Measurements from ENCODE around the gene DRD5. TPM values are rescaled to one million over a fixed set of nuclear protein-coding genes. Genes with fewer than 3 reads are reported as not detected.
"Not testable (repeated sequence)": the region's sequence is repeated elsewhere in the genome, so short reads cannot be mapped to it uniquely, and the experiment has no call there.

Gene DRD5
- total and polyA plus RNA-seq, 9 of the 15 experiments (the other 6 are each of a cell fraction or from before 2014, with no cell fraction given), result not detected

DNA sequence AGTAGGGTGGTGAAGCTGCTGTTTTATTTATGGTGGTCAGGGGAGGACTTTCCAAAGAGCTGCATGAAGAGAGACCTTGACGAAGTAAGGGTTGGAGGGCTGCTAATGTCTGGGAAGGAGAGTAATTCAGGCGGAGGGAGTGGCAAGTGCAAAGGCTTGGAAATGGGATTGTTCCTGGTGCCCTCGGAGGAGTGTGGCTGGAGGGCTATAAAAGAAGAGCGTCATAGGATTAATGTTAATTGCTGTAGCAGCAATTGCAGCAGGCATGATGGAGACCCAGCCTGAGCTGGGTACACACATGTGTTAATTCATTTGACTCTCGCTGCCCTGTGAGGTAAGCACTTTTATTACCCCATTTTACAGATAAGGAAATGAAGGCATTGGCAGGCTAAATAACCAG is 4.5 kb downstream of the DRD5 start:
- H3K36me3 ChIP-seq (ENCODE audit: control insufficient read depth, insufficient read depth, low read length); H3K79me2 ChIP-seq (ENCODE audit: control insufficient read depth, insufficient read depth, low read length); H3K4me2 ChIP-seq (ENCODE audit: insufficient read depth, low read length); intact Hi-C loops (cut with micrococcal nuclease); ATAC-seq; in situ Hi-C loops (cut with MboI); FAIRE-seq; BruUV-seq (replicated peaks); H3K27ac ChIP-seq (ENCODE audit: extremely low read depth, low read depth, low read length); H3K9me3 ChIP-seq (replicated peaks; ENCODE audit: control insufficient read depth, insufficient read depth, low read depth, low read length); H3K9ac ChIP-seq (ENCODE audit: insufficient read depth in 1 of 2, low read depth in 2 of 2, low read length in 2 of 2); CTCF ChIA-PET (ENCODE audit: low intra/inter-chr PET ratio); DNase-seq (ENCODE audit: extremely low read depth in 1 of 4, low spot score in 3 of 4); H2AFZ ChIP-seq (ENCODE audit: low read depth, low read length); POLR2A ChIA-PET; H3K4me1 ChIP-seq (replicated peaks in 1 of 2; ENCODE audit: control insufficient read depth in 2 of 2, insufficient read depth in 2 of 2, low read length in 2 of 2); H4K20me1 ChIP-seq (replicated peaks; ENCODE audit: control insufficient read depth, insufficient read depth, low read length); H3K4me3 ChIP-seq; H3K9me1 ChIP-seq (ENCODE audit: control insufficient read depth, insufficient read depth, low read length): not testable (repeated sequence)
- 0% methylated on average over 5 of the region's 5 CpGs for WGBS (ENCODE audit: insufficient coverage, low coverage, missing lambda C conversion rate)
- H3K27me3 ChIP-seq (ENCODE audit: control insufficient read depth in 2 of 2, insufficient read depth in 2 of 2, low read length in 2 of 2), result peaks cover 0 to 15% of the 10 kb centered on the region in 2 experiments; a peak in 1 of 5 replicates

DNA sequence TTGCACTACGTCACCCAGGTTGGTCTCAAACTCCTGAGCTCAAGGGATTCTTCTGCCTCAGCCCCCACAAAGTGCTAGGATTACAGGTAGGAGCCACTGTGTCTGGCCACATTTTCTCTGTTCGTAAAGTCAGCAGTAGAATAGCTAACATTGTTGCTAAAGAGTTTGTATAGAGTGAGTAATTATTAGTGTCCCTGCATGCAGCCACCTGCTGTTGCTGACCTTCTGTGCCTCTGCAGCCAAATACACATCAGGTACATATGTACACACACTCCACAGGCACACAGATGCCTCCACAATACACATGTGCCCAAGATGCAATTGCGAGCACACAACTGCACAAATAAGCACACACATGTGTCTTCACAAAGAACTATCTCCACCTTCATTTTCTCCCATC is 10.9 kb downstream of the DRD5 start:
- no peak overlapping the region for H3K4me3 ChIP-seq
- no peaks in the 10 kb centered on the region for H3K9me3 ChIP-seq (replicated peaks; ENCODE audit: control insufficient read depth, insufficient read depth, low read depth, low read length)
- TF ChIP-seq BHLHE40 (IDR thresholded peaks at IDR 0.05; ENCODE audit: low read length) (no peak), SAFB2 (IDR thresholded peaks at IDR 0.05; ENCODE audit: borderline replicate concordance, low read depth, low read length, severe bottlenecking) (no peak), ZNF551 (CRISPR knock-in tag; IDR thresholded peaks at IDR 0.05) (no peak), ZNF175 (CRISPR knock-in tag; IDR thresholded peaks at IDR 0.05; ENCODE audit: low read depth) (no peak)
- TF ChIP-seq, protein P1, sequence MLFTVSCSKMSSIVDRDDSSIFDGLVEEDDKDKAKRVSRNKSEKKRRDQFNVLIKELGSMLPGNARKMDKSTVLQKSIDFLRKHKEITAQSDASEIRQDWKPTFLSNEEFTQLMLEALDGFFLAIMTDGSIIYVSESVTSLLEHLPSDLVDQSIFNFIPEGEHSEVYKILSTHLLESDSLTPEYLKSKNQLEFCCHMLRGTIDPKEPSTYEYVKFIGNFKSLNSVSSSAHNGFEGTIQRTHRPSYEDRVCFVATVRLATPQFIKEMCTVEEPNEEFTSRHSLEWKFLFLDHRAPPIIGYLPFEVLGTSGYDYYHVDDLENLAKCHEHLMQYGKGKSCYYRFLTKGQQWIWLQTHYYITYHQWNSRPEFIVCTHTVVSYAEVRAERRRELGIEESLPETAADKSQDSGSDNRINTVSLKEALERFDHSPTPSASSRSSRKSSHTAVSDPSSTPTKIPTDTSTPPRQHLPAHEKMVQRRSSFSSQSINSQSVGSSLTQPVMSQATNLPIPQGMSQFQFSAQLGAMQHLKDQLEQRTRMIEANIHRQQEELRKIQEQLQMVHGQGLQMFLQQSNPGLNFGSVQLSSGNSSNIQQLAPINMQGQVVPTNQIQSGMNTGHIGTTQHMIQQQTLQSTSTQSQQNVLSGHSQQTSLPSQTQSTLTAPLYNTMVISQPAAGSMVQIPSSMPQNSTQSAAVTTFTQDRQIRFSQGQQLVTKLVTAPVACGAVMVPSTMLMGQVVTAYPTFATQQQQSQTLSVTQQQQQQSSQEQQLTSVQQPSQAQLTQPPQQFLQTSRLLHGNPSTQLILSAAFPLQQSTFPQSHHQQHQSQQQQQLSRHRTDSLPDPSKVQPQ (CRISPR knock-in tag; IDR thresholded peaks at IDR 0.05; ENCODE audit: borderline replicate concordance), result no peak
- TF ChIP-seq, protein P2, sequence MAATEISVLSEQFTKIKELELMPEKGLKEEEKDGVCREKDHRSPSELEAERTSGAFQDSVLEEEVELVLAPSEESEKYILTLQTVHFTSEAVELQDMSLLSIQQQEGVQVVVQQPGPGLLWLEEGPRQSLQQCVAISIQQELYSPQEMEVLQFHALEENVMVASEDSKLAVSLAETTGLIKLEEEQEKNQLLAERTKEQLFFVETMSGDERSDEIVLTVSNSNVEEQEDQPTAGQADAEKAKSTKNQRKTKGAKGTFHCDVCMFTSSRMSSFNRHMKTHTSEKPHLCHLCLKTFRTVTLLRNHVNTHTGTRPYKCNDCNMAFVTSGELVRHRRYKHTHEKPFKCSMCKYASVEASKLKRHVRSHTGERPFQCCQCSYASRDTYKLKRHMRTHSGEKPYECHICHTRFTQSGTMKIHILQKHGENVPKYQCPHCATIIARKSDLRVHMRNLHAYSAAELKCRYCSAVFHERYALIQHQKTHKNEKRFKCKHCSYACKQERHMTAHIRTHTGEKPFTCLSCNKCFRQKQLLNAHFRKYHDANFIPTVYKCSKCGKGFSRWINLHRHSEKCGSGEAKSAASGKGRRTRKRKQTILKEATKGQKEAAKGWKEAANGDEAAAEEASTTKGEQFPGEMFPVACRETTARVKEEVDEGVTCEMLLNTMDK (IDR thresholded peaks at IDR 0.05; ENCODE audit: borderline replicate concordance, insufficient read depth, low read depth, low read length, poor library complexity, severe bottlenecking), result no peak
- in situ Hi-C loops (cut with MboI), result no loop called here
- no peaks in the 10 kb centered on the region for H3K4me1 ChIP-seq (replicated peaks in 1 of 2; ENCODE audit: control insufficient read depth in 2 of 2, insufficient read depth in 2 of 2, low read length in 2 of 2)
- H4K20me1 ChIP-seq (replicated peaks; ENCODE audit: control insufficient read depth, insufficient read depth, low read length), result no peaks in the 10 kb centered on the region
- no peaks in the 10 kb centered on the region for H3K27me3 ChIP-seq (ENCODE audit: control insufficient read depth in 2 of 2, insufficient read depth in 2 of 2, low read length in 2 of 2)
- FAIRE-seq (no peak), ATAC-seq (no peak), DNase-seq (ENCODE audit: extremely low read depth in 1 of 4, low spot score in 3 of 4) (no peak)
- H3K4me2 ChIP-seq (ENCODE audit: insufficient read depth, low read length), result no peak overlapping the region
- H3K9ac ChIP-seq (ENCODE audit: insufficient read depth in 1 of 2, low read depth in 2 of 2, low read length in 2 of 2), result no peak overlapping the region
- no peaks in the 10 kb centered on the region for H3K36me3 ChIP-seq (ENCODE audit: control insufficient read depth, insufficient read depth, low read length)
- ChIA-PET POLR2A (no interaction called here), CTCF (ENCODE audit: low intra/inter-chr PET ratio) (no interaction called here)
- no peaks in the 10 kb centered on the region for H3K9me1 ChIP-seq (ENCODE audit: control insufficient read depth, insufficient read depth, low read length)
- no peak overlapping the region for H3K27ac ChIP-seq (ENCODE audit: extremely low read depth, low read depth, low read length)
- BruUV-seq (replicated peaks), result no TSS peak
- no peaks in the 10 kb centered on the region for H3K79me2 ChIP-seq (ENCODE audit: control insufficient read depth, insufficient read depth, low read length)
- H2AFZ ChIP-seq (ENCODE audit: low read depth, low read length), result no peak overlapping the region
- 0% methylated on average over 3 of the region's 3 CpGs for WGBS (ENCODE audit: insufficient coverage, low coverage, missing lambda C conversion rate)
- intact Hi-C loops (cut with micrococcal nuclease), result no loop called here
